ENCODE data around the gene TRA2B.

The TRA2B gene

GRCh38 chr3:185881926-185882325 lies 55.9 kb downstream of the TRA2B start:
- DNase-seq, result no peak

GRCh38 chr3:185880600-185880999 lies 57.2 kb downstream of the TRA2B start:
- DNase-seq, result no peak

- DNase-seq, result no peak
Measured at GRCh38 chr3:185878920-185879319, 58.9 kb downstream of the TRA2B start.

DNA sequence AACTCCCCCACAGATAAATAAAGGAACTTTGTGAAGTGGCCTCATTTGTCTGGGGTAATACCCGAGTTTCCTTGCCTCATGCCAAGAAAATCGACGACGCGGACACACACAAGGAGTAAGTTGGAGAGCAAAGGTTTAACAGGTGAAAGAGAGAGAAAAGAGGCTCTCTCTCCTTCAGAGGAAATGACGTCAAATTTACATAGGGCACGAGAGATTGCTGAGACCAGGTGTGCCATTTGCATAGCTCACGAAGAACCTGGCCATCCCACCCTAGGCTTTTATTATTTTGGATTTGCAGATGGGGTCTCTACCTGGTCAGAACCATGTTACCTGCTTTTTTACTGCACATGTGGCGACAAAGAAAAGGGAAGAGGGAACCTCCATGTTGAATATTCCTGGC lies 63.7 kb downstream of the TRA2B start:
- DNase-seq, result no peak

GRCh38 chr3:185867650-185868049 lies 70.2 kb downstream of the TRA2B start:
- DNase-seq, result no peak

GRCh38 chr3:185866995-185867394 lies 70.8 kb downstream of the TRA2B start:
- no peak for DNase-seq

DNA sequence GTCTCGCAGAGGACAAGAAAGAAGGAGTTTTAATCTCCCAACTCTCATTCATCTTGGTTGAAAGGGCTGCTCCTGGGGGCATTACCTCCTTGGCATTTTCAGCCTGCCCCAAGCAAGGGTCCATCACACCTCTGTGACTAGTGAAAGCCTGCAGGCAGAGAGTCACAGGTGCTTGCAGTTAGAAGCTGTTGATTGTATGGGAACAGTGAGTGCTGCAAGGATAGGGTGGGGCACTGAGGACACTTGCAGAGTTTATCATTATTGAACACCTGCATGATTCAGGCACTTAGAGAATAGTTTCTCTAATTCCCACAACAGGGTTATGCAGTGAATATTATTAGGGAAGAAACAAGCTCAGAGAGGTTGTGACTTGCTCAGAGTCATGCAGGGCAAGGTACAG lies 71.3 kb downstream of the TRA2B start:
- no peak for DNase-seq
